T-helper 2 cell treated with Interferon-gamma antibody and Interleukin-4, amounts not matched to agents 5 μg/mL and 100 μg/mL, for 36 hours (primary cell): ENCODE data around the gene MAGEA8.
"Not testable (repeated sequence)": the region's sequence is repeated elsewhere in the genome, so short reads cannot be mapped to it uniquely, and the experiment has no call there.

Source experiments
- DNase-seq: peaks from one replicate; pipeline ENCODE4 v3.0.0; 2021; ENCODE audit warnings: low spot score
- H3K27ac Mint-ChIP-seq: one replicate; pipeline ENCODE4 v1.8.0; 2021; ENCODE audit warnings: mild to moderate bottlenecking, mixed read lengths
- H3K27me3 Mint-ChIP-seq: one replicate; pipeline ENCODE4 v1.8.0; 2021; ENCODE audit warnings: low read depth, mixed read lengths
- H3K36me3 Mint-ChIP-seq: one replicate; pipeline ENCODE4 v1.8.0; 2021; ENCODE audit warnings: low read depth, mixed read lengths
- H3K4me1 Mint-ChIP-seq: one replicate; pipeline ENCODE4 v1.8.0; 2021; ENCODE audit warnings: low read depth, mixed read lengths
- H3K4me3 Mint-ChIP-seq: one replicate; pipeline ENCODE4 v1.8.0; 2022; ENCODE audit warnings: mild to moderate bottlenecking, moderate library complexity, mixed read lengths
- H3K9me3 Mint-ChIP-seq: one replicate; pipeline ENCODE4 v1.8.0; 2021; ENCODE audit warnings: mixed read lengths

MAGEA8 gene, protein sequence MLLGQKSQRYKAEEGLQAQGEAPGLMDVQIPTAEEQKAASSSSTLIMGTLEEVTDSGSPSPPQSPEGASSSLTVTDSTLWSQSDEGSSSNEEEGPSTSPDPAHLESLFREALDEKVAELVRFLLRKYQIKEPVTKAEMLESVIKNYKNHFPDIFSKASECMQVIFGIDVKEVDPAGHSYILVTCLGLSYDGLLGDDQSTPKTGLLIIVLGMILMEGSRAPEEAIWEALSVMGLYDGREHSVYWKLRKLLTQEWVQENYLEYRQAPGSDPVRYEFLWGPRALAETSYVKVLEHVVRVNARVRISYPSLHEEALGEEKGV

DNA sequence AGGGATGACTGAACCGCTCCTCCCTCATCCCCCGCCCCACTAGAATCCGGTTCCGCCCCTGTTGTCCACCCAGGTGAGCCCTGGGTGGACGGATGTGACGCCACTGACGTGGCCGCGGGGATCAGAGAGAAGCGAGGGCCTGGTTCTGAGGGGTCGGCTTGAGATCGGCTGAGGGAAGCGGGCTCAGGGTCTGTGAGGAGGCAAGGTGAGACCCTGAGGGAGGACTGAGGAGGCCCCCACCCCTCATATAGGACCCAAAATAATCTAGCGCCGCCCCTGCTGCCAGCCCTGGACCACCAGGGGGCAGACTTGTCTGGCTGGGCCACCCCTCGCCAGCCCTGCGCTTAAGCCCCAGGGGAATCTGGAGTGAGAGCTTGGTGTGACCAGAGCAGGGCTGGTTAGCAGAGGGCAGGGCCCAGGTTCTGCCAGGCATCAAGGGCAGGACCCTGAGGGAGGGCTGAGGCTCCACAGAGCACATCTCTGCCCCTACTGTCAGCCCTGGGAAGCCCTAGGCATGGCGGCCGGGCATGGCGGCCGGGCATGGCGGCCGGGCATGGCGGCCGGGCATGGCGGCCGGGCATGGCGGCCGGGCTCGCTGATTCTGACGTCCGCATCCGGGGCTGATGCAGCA lies at the start of gene MAGEA8:
Gene MAGEA8, plus strand, starts transcription at position 103 of the 631 bp plus-strand sequence. CDS start 3,090 bp downstream, outside the sequence.
- H3K27ac Mint-ChIP-seq = no peak within 1 kb of the TSS
- H3K9me3 Mint-ChIP-seq = no peaks in the 10 kb centered on the region
- DNase-seq = no peak
- H3K36me3 Mint-ChIP-seq = no peaks in the 10 kb centered on the region
- no peak within 1 kb of the TSS for H3K4me3 Mint-ChIP-seq
- peaks cover 14% of the 10 kb centered on the region for H3K4me1 Mint-ChIP-seq
- peaks cover 27% of the 10 kb centered on the region for H3K27me3 Mint-ChIP-seq

- Mint-ChIP-seq H3K36me3 (no peaks in the 10 kb centered on the region), H3K9me3 (no peaks in the 10 kb centered on the region), H3K27ac (no peak overlapping the region), H3K4me3 (no peak overlapping the region), H3K4me1 (peaks cover 20% of the 10 kb centered on the region), H3K27me3 (peaks cover 6% of the 10 kb centered on the region)
- DNase-seq = no peak
Observed at GRCh38 chrX:149831473-149831872, 49.5 kb upstream of the MAGEA8 start.

GRCh38 chrX:149836728-149837127 lies 44.3 kb upstream of the MAGEA8 start:
- H3K4me1 Mint-ChIP-seq, H3K4me3 Mint-ChIP-seq, H3K9me3 Mint-ChIP-seq, H3K36me3 Mint-ChIP-seq, DNase-seq, H3K27me3 Mint-ChIP-seq, H3K27ac Mint-ChIP-seq: not testable (repeated sequence)

DNA sequence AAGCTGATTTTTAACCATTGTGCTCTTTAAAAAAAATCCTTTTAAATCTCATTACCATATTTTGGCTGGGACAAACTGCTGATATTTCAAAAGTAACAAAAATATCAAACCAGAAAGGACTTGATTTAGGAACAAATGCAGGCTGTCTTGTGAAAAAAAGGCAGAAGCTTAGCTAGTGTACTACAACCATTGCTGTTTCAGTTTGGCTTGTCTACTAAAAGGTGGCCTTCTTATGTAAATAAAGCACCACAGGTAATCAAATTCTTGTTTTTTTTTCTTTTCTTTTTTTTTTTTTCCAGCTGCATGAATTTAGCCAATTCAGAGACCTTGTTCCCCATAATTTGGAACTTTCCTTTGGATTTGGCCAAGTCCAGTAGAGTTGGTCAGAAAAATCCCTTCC lies 43.8 kb upstream of the MAGEA8 start:
- no peak for DNase-seq
- H3K27ac Mint-ChIP-seq = no peak overlapping the region
- no peaks in the 10 kb centered on the region for H3K36me3 Mint-ChIP-seq
- peaks cover 3% of the 10 kb centered on the region for H3K27me3 Mint-ChIP-seq
- no peaks in the 10 kb centered on the region for H3K9me3 Mint-ChIP-seq
- no peak overlapping the region for H3K4me3 Mint-ChIP-seq
- H3K4me1 Mint-ChIP-seq = peaks cover 2% of the 10 kb centered on the region

- Mint-ChIP-seq H3K27ac (no peak overlapping the region), H3K36me3 (no peaks in the 10 kb centered on the region), H3K27me3 (peaks cover 3% of the 10 kb centered on the region), H3K4me1 (peaks cover 2% of the 10 kb centered on the region), H3K4me3 (no peak overlapping the region), H3K9me3 (no peaks in the 10 kb centered on the region)
- peak; percentile 4 for DNase-seq
Observed at GRCh38 chrX:149837639-149838038, 43.3 kb upstream of the MAGEA8 start.

- no peaks in the 10 kb centered on the region for H3K9me3 Mint-ChIP-seq
- no peak overlapping the region for H3K4me3 Mint-ChIP-seq
- peaks cover 2% of the 10 kb centered on the region for H3K4me1 Mint-ChIP-seq
- H3K27me3 Mint-ChIP-seq = peaks cover 8% of the 10 kb centered on the region
- H3K36me3 Mint-ChIP-seq = no peaks in the 10 kb centered on the region
- H3K27ac Mint-ChIP-seq = no peak overlapping the region
- no peak for DNase-seq
Observed at GRCh38 chrX:149841929-149842328, 39.1 kb upstream of the MAGEA8 start.

DNA sequence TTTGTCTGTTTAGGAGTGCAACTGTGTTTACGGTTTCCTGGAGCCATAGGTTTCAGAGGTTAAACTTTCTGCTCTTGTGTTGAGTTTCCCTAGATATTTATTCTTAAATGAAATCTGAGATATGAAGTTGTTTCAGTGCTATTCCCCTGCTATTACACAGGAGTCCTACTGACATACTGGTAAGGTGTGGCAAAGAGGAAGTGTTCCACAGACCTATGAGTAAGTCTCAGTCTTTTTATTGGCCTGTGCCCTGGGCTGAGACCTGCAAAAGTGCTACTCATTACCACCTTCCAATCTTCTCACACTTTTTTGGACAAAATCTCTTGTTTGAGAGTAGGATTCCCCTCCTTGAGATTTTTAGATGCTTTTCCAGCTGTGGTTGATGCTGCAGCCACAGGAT lies 35.6 kb upstream of the MAGEA8 start:
- H3K9me3 Mint-ChIP-seq = no peaks in the 10 kb centered on the region
- no peak overlapping the region for H3K27ac Mint-ChIP-seq
- H3K4me1 Mint-ChIP-seq = no peaks in the 10 kb centered on the region
- no peak overlapping the region for H3K4me3 Mint-ChIP-seq
- H3K27me3 Mint-ChIP-seq = peaks cover 8% of the 10 kb centered on the region
- no peak for DNase-seq
- no peaks in the 10 kb centered on the region for H3K36me3 Mint-ChIP-seq

GRCh38 chrX:149846789-149847188 lies 34.2 kb upstream of the MAGEA8 start:
- no peak for DNase-seq
- Mint-ChIP-seq H3K36me3 (no peaks in the 10 kb centered on the region), H3K9me3 (no peaks in the 10 kb centered on the region), H3K4me3 (no peak overlapping the region), H3K27me3 (peaks cover 8% of the 10 kb centered on the region), H3K4me1 (no peaks in the 10 kb centered on the region), H3K27ac (no peak overlapping the region)

- DNase-seq = no peak
- Mint-ChIP-seq H3K27ac (no peak overlapping the region), H3K9me3 (no peaks in the 10 kb centered on the region), H3K27me3 (peaks cover 9% of the 10 kb centered on the region), H3K36me3 (no peaks in the 10 kb centered on the region), H3K4me3 (no peak overlapping the region), H3K4me1 (no peaks in the 10 kb centered on the region)
Observed at GRCh38 chrX:149848855-149849254, 32.1 kb upstream of the MAGEA8 start.

- Mint-ChIP-seq H3K4me1 (no peaks in the 10 kb centered on the region), H3K36me3 (no peaks in the 10 kb centered on the region), H3K27ac (no peak overlapping the region), H3K9me3 (no peaks in the 10 kb centered on the region), H3K4me3 (no peak overlapping the region), H3K27me3 (peaks cover 9% of the 10 kb centered on the region)
- no peak for DNase-seq
Observed at GRCh38 chrX:149849787-149850186, 31.2 kb upstream of the MAGEA8 start.

DNA sequence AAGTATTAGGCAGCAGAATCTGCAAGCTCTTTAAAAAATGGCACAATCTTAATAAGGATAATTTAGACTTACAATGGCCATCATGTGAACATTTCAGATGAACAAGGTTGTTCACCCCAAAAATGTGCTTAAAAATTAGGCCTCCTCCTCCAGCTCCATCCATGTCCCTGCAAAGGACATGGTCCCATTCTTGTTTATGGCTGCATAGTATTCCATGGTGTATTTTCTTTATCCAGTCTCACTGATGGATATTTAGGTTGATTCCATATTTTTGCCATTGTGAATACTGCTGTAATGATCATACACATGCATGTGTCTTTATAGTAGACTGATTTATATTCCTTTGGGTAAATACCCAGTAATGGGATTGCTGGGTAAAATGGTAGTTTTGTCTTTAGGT lies 29.1 kb upstream of the MAGEA8 start:
- H3K36me3 Mint-ChIP-seq = no peaks in the 10 kb centered on the region
- DNase-seq = no peak
- no peaks in the 10 kb centered on the region for H3K4me1 Mint-ChIP-seq
- no peaks in the 10 kb centered on the region for H3K9me3 Mint-ChIP-seq
- peaks cover 11% of the 10 kb centered on the region for H3K27me3 Mint-ChIP-seq
- no peak overlapping the region for H3K4me3 Mint-ChIP-seq
- no peak overlapping the region for H3K27ac Mint-ChIP-seq

DNA sequence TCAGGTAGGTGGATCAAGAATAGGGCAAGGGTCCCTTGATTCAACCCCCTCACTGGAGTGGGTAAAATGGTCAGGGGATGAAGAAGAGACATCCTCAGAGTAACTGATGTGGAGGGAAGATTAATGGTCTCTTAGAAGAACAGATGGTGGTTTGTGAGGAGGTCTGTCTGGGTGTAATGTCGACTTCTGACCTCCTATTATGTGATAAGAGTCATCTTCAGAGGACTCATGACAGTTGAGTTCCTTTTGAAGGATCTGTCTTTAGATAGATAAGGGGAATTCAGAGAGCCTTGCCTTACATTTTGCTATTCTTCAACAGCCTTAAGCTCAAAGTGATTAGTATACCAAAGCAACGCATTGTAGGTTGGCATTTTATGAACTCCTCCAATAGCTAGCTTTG lies 27.1 kb upstream of the MAGEA8 start:
- Mint-ChIP-seq H3K9me3 (no peaks in the 10 kb centered on the region), H3K27me3 (peaks cover 11% of the 10 kb centered on the region), H3K4me1 (no peaks in the 10 kb centered on the region), H3K4me3 (no peak overlapping the region), H3K36me3 (no peaks in the 10 kb centered on the region), H3K27ac (no peak overlapping the region)
- no peak for DNase-seq

- Mint-ChIP-seq H3K36me3 (no peaks in the 10 kb centered on the region), H3K4me3 (no peak overlapping the region), H3K27ac (no peak overlapping the region), H3K9me3 (peaks cover 15% of the 10 kb centered on the region), H3K4me1 (no peaks in the 10 kb centered on the region), H3K27me3 (peaks cover 41% of the 10 kb centered on the region)
- no peak for DNase-seq
Observed at GRCh38 chrX:149858592-149858991, 22.4 kb upstream of the MAGEA8 start.

DNA sequence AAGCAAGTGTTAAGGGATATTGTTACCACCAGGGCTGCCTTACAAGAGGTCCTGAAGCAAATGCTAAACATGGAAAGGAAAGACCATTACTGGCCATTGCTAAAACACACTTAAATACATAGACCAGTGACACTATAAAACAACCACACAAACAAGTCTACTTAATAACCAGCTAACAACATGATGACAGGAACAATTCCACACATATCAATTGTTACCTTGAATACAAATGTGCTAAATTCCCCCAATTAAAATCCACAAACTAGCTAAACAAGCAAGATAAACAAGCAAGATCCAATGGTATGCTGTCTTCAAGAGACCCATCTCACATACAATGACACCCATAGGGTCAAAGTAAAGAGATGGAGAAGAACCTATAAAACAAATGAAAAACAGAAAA lies 20.5 kb upstream of the MAGEA8 start:
- H3K27ac Mint-ChIP-seq = no peak overlapping the region
- no peak for DNase-seq
- H3K9me3 Mint-ChIP-seq = peaks cover 15% of the 10 kb centered on the region
- H3K36me3 Mint-ChIP-seq = no peaks in the 10 kb centered on the region
- H3K27me3 Mint-ChIP-seq = peaks cover 34% of the 10 kb centered on the region
- no peaks in the 10 kb centered on the region for H3K4me1 Mint-ChIP-seq
- H3K4me3 Mint-ChIP-seq = no peak overlapping the region

- H3K4me3 Mint-ChIP-seq = no peak overlapping the region
- peaks cover 26% of the 10 kb centered on the region for H3K27me3 Mint-ChIP-seq
- no peaks in the 10 kb centered on the region for H3K4me1 Mint-ChIP-seq
- H3K27ac Mint-ChIP-seq = no peak overlapping the region
- H3K36me3 Mint-ChIP-seq = no peaks in the 10 kb centered on the region
- no peak for DNase-seq
- peaks cover 6% of the 10 kb centered on the region for H3K9me3 Mint-ChIP-seq
Observed at GRCh38 chrX:149865390-149865789, 15.6 kb upstream of the MAGEA8 start.
